NK-92 treated with Interleukin-12 subunit alpha and Interleukin-12 subunit beta, amount 100 ng/mL, for 24 hours (cell line): ENCODE data around the gene SERPINH1.

Source experiments
- DNase-seq: peaks from one replicate; lab custom pipeline; 2025; lab: John Stamatoyannopoulos, UW

SERPINH1 gene

GRCh38 chr11:75532200-75533048 is 29.6 kb upstream of the SERPINH1 start:
- DNase-seq: peak; percentile 62

GRCh38 chr11:75533896-75534258 is 28.2 kb upstream of the SERPINH1 start:
- DNase-seq: no peak

GRCh38 chr11:75534259-75535069 is 27.6 kb upstream of the SERPINH1 start:
- no peak for DNase-seq

GRCh38 chr11:75535071-75535470 is 27.0 kb upstream of the SERPINH1 start:
- DNase-seq: no peak

- DNase-seq: peak; percentile 86
These were observed 25.0 kb upstream of the SERPINH1 start for GRCh38 chr11:75536786-75537641.

- no peak for DNase-seq
These were observed 24.3 kb upstream of the SERPINH1 start for GRCh38 chr11:75537740-75538139.

GRCh38 chr11:75538150-75538942 is 23.7 kb upstream of the SERPINH1 start:
- no peak for DNase-seq

GRCh38 chr11:75539459-75540334 is 22.4 kb upstream of the SERPINH1 start:
- no peak for DNase-seq

- no peak for DNase-seq
These were observed 20.6 kb upstream of the SERPINH1 start for GRCh38 chr11:75541193-75542087.

- DNase-seq: no peak
These were observed 20.0 kb upstream of the SERPINH1 start for GRCh38 chr11:75542088-75542438.

- no peak for DNase-seq
These were observed 18.2 kb upstream of the SERPINH1 start for GRCh38 chr11:75543806-75544205.

GRCh38 chr11:75547177-75547576 is 14.9 kb upstream of the SERPINH1 start:
- no peak for DNase-seq

- peak; percentile 25 for DNase-seq
These were observed 14.4 kb upstream of the SERPINH1 start for GRCh38 chr11:75547617-75548058.

GRCh38 chr11:75548595-75549272 is 13.3 kb upstream of the SERPINH1 start:
- no peak for DNase-seq

GRCh38 chr11:75549370-75549958 is 12.6 kb upstream of the SERPINH1 start:
- no peak for DNase-seq

- no peak for DNase-seq
These were observed 8.9 kb upstream of the SERPINH1 start for GRCh38 chr11:75553182-75553581.

GRCh38 chr11:75553889-75554257 is 8.2 kb upstream of the SERPINH1 start:
- DNase-seq: no peak

GRCh38 chr11:75554258-75555022 is 7.6 kb upstream of the SERPINH1 start:
- DNase-seq: no peak
